Left ventricle myocardium superior (tissue), 1 donor: Measurements from ENCODE around the gene ARHGAP15. TPM values are rescaled to one million over a fixed set of nuclear protein-coding genes. Genes with fewer than 3 reads are reported as not detected.

Experiments used
- ATAC-seq: fragments of 200-7000 bp; cut with Tn5 transposase; one replicate; pipeline ENCODE4 v1.9.1; 2020; ENCODE audit warnings: mild to moderate bottlenecking, moderate library complexity
- DNase-seq: peaks from one replicate; pipeline ENCODE4 v3.0.0-alpha.2; 2020
- intact Hi-C: fragments of 100-400 bp; cut with micrococcal nuclease; formaldehyde crosslinking; loops from one replicate; pipeline ENCODE4 v1.11.0; 2022
- total RNA-seq: library from RNA; stranded (reverse); fragmentation: NEBNext Ultra II Directional; extraction: Animal tissue kit (Norgen Biotek cat#: 25700); gene quantifications from one replicate; pipeline ENCODE4 v1.2.1, GENCODE V29; 2021
- donor health status: DM: no; HTN: yes; CAD: no; lungs with severe emphysema.

Gene ARHGAP15
- total RNA-seq, 1 donor from 2014 or later: 4.2 TPM

DNA sequence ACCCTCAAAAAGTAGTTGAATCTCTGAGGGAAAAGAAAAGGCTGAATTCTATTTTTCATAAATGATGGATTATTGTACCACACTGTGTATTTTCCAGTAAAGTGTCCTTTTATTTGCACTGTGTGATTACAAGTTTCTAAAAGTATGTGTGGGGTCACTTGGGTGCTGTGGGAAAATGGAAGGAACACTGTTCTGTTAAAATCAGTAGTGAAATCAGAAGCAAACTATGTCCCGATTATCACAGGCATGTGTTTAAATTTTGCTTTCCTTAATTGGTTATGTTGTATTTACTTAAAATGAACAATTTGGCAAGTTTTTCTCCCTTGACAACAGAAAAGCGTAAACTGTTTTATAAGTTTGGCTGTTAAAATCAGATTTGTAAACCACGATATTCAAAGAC lies 353.1 kb downstream of the ARHGAP15 start:
- ATAC-seq (peak; percentile 85), DNase-seq (no peak)
- intact Hi-C loops: no loop called here

DNA sequence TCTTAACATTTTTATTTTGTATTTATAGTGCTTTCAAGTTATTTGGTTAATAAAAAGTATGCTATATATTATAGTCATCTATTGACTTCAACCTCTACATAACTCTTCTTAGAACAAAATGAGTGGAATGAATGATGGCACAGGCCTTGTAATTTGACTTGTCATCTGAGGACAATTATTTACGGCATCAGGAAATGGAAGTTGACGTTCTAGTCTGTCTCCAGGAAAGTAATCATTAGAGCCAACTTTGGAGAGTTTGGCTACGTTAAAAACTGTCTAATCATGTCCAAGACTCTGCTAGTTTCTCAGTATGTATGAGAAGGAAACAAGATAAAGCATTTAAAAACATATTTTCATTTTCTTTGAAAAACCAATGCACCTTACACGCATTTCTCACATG lies 353.6 kb downstream of the ARHGAP15 start:
- intact Hi-C loops: no loop called here
- ATAC-seq: peak; percentile 72

DNA sequence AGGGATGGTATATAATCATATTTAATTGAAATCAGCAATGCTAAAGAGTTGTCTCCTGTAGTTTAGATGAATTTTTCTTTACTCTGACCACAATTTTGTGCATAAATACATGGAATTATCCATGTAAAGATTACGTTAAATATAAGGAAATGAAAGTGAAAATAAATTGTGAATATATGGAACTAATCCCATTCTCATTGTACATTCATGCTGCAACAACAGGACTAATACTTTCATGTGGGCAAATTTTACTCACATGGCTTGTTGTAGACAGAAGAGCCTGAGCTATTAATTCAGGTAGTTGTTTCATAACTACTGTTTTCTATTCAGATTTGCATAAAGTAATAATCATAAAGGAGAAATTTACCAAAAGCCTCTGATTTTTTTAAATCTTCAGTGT lies 357.8 kb downstream of the ARHGAP15 start:
- no peak for DNase-seq
- intact Hi-C loops: no loop called here
- no peak for ATAC-seq

More for the DNA sequence above, 353.6 kb downstream of the ARHGAP15 start:
- DNase-seq: no peak

DNA sequence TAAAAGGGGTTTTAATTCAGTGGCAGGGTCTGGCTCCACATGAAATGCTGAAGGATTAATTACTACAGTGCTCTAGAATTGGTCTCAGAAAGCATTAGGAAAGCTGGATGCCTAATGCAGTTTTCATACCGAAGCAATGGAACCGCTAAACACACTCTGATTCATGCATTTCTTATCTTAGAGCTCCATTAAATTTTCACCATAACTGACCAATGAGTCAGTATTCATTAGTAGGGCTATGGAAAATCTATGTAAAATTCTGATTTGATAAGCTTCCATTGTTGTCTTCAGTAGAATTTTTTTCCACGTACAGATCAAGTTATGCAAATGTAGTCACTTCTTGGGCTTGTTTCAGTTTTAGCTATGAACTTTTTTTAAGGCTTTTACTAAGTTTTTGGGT lies 359.9 kb downstream of the ARHGAP15 start:
- DNase-seq: no peak
- no peak for ATAC-seq
- intact Hi-C loops: no loop called here

DNA sequence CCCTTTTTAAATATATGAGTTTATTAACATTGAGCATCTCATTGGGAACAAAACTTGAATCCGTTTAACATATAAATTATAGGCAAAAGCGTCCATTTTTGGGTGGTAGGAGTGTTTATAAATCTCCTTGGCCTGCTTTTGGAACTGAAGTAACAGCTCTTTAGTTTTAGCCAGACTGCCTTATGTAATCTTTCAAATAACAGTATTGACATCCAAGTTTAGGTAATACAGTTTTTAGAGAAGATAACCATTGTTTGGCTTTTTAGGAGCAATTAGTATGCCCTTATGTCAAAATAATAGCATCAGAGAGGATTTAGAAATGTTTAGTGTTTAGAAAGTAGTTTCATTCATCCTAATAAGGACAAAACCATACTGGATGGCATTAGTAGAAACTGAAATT lies 361.9 kb downstream of the ARHGAP15 start:
- DNase-seq (no peak), ATAC-seq (no peak)
- intact Hi-C loops: no loop called here

DNA sequence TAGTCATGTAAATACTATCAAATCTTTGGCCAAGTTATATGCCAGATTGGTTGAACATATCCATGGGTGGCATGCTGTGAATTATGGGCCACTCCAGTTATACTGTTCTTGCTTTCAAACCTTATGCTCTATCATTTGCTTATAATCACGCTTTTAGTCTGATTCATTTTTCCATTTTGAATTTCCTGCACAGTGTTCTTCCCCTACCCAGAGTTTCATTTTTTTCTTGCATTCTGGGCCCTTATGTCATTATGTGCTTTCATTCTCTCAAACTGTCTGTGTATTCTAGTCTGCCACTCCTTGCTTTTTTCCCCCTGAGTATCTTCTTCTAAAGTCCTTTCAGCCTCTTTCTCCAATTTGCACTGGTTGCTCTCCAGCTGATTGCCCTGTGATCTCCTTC lies 364.1 kb downstream of the ARHGAP15 start:
- DNase-seq: no peak
- ATAC-seq: no peak
- intact Hi-C loops: no loop called here

DNA sequence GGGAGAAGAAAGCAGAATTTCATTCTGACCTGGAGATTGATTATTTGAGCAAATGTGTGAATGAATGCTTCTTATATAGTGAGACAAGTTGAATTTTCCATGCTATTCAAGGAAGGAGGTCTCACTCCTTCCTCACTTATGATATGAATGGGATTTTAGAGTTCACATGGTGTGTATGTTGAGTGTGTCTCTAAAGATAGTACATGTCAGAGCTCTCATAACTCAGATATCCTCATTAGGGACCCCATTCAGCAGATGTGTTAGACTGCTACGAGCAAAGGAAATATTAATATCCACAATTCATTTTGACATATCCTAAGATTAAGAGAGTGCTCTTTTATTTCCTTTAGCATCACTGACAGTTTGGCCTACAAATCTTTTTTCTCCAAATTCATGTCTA lies 368.5 kb downstream of the ARHGAP15 start:
- ATAC-seq (no peak), DNase-seq (no peak)
- intact Hi-C loops: no loop called here

DNA sequence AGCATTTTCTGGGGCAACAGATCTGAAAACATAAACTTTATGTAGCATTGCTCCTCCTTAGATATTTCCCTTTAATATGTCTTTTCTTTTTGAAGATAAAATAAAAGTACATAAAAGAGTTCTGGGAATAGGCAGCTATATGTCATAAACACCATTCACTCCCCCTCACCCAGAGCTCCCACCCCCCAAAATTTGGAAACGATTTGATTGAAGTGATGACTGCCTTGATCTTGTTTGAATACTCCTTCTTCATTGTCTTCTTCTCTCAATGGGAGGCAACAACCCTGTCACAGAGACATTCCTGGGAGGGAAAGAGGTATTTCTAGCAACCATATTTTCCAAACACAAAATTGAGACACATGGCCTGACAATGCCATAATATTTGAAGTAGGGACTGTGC lies 369.3 kb downstream of the ARHGAP15 start:
- no peak for DNase-seq
- ATAC-seq: no peak
- intact Hi-C loops: no loop called here

DNA sequence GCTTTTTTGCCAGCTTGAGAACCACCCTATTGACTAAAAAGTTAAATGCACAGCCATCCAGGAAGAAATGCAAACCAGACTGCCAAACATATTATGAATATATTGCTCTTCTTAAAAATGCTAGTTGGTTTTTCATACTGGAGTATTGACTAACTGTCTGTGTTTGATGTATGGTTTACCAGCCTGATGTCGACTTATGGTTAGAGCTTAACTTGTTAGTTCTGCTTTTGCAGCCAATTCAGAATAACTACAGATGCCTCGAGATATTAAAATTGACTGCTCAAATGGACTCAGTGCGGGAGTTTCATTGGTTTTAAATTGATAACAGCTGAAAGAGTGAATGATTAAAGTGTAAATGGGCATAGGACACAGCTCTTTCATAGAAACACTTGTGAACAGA lies 369.8 kb downstream of the ARHGAP15 start:
- no peak for ATAC-seq
- intact Hi-C loops: no loop called here
- DNase-seq: no peak

DNA sequence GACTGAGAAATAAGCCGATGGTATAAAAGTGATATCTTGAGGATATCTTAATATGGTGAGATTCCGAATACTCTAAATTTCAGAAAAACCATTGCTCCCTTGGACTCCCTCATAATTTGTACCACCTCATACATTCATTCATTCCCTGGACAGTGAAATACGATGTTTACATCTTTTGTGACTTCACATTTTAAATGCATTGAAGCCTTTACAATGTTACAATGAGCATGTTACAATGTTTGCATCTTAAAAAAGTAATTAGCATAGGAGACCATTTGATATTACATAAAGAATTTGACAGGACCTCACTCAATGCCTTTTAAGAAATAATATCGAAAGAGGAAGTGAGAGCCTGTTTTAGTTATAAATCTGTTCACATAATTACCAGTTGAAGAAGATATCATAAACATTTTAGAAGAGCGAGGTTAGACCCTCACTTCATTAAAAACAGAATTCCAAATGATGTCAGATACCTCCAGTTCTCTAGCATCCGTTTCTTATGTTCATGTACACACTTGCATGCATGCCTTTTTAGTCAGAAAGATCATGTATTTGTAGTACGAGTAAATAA lies 372.0 kb downstream of the ARHGAP15 start:
- DNase-seq: no peak
- intact Hi-C loops: no loop called here
- no peak for ATAC-seq

DNA sequence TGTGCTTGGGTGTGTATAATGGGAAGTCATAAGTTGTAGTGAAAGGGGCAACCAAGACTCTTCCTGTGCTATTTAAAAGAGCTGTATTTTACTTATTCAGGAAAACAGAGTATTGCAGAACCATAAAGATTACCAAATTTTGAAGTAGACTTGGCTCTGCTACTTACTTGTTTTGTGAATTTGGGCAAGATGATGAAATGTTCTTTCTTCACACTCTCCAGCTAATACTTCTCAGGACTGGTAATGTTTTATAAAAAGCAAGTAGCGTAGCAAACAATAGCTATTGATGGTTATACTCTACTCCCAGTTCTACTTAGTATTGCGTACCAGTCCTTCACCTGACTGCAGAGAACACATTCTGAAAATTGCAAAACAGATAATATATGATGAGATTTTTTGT lies 374.1 kb downstream of the ARHGAP15 start:
- peak; percentile 32 for ATAC-seq
- intact Hi-C loops: no loop called here
- DNase-seq: no peak

DNA sequence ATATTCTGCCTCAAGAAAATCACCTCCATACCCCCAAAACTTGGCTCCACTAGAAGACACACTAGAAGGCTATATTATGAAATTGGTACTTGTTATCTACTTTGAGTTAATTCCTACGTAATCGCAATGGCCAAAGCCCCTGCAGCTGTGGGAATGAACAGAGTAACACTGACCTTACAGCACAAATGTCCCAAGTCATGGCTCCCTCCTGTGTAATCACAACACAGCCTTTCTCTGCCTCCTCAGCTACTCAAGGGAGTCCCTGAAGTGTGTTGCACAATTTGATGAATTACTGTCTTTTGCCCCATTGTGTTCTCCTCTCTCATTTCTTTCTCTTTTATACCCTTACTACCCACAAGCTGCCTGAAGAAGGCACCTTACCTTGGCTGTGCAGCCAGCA lies 375.2 kb downstream of the ARHGAP15 start:
- ATAC-seq (peak; percentile 63), DNase-seq (no peak)
- intact Hi-C loops: no loop called here

DNA sequence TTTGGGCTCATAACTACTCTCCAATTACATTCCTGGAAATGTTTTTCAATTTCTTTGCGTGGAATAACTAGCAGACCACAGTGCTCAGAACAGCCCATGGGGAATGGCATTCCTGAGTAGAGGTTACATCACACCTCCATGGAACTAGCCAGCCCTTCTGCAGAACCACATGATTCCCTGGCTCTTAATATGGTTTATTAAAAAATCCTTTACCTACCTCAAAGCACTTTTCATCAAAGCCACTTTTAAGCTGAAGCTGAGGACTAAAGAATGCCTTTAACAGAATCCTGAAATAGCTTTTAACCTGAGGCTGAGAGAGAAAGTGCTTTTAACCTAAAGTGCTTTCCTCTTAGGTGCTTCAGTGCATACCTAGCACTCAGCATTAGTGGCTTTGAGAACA lies 376.3 kb downstream of the ARHGAP15 start:
- intact Hi-C loops: no loop called here
- DNase-seq: no peak
- no peak for ATAC-seq

DNA sequence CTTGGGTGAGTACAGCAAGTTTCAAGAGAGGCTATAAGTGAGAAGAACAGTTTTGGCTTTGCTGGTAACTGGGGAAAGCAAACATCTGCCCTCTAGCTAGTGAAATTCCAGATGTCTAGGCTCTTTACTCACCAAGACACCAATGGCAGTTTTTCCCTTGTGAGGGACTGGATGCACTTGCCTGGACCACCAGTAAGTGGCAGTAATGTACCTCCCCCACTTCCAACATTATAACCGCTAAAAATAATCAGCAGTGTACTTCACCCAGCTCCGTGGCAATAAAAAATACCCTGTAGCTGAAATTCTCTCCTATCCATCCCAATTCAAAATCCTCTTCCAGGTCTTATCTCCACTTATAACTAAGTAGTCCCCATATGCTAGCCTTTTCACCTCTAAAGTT lies 383.9 kb downstream of the ARHGAP15 start:
- ATAC-seq (peak; percentile 83), DNase-seq (peak; percentile 19)
- intact Hi-C loops: no loop called here

DNA sequence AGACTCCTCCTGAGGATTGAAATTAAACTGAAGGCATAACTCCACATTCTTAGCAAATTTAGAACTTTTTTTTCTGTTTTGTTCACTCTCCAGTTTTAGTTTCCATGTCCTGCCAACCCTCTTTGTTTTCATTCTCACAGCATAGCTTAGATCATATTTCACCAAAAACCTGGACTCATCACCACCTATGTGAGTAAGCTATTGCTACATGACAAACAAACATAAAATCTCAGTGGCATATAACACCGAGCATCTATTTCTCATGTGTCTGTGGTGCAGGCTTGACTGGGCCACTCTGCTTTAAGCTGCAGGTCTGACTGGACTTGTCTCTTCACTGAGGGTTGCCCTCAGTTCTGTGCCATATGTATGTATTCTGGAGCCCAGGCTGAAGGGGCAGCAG lies 385.2 kb downstream of the ARHGAP15 start:
- ATAC-seq: no peak
- intact Hi-C loops: no loop called here
- DNase-seq: no peak

DNA sequence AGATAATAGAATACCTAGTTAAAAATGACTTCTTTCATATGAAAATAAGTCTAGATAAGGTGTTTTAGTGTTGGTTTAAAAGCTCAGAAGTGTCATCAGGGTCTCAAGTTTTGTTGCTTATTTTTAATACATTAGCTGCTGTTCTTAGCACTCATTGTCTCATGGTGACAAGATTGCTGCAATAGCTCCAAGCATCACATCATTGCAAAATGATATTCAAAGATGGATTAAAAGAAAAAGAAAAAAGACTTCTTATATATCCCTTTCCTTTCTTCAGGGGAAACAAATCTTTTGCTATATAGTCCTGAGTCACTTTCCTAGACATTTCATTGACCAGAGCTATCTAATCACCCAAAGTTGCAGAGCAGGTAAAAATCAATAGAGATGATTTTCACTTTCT lies 386.1 kb downstream of the ARHGAP15 start:
- intact Hi-C loops: no loop called here
- DNase-seq: no peak
- no peak for ATAC-seq

DNA sequence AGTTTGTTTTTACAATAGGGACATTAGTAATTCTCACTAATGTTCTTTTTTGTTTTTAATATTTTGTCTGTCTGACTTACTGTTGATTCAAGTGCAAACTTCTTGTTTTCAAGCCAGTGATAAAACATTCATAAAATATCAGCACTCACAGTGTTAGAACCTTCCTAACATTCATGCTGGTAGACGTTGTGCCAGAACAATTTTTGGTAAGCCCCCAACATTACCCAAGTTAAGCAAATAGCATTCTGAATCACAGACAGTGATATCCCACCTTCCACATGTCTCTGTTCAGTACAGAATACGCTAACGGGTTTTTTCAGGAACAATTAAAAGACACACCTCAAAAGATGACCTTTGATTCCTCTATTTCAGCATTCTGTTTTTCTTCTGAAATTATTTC lies 390.3 kb downstream of the ARHGAP15 start:
- DNase-seq (no peak), ATAC-seq (no peak)
- intact Hi-C loops: no loop called here

DNA sequence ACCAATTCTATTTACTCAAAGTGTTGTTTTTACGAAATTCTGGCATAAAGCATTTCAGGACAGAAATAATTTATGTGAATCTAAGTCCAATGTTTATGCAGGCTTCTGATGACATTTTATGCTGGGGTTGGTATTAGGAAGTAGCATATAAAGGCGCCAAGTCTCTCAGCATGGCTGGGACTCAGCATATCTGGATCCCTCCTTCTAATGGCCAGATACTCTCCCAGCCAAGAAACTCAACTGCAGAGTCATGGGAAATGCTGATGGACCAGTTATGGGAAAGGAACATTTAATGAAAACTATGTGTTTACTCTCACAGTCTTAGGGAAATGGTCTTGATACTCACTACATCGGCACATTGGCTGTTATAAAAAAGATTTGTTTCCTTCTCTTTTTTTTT lies 392.2 kb downstream of the ARHGAP15 start:
- ATAC-seq (peak; percentile 34), DNase-seq (no peak)
- intact Hi-C loops: no loop called here

DNA sequence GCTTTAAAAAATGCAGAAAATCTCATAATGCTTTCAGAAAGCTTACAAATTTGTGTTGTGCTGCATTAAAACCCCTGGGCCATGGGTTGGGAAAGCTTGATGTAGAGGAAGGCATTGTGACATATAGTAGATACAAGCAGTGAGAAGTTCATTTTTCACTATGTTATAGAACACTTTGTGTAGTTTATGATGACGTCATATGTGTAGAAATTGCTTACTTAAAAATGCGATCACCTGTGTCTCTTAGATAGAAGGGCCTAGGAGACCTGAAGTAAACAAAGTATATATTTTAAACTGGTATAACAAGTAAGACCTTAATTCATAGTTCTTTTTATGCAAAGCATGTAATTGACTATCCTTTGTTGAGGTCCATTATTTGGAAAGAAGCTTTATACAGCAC lies 393.5 kb downstream of the ARHGAP15 start:
- no peak for DNase-seq
- ATAC-seq: no peak
- intact Hi-C loops: no loop called here

DNA sequence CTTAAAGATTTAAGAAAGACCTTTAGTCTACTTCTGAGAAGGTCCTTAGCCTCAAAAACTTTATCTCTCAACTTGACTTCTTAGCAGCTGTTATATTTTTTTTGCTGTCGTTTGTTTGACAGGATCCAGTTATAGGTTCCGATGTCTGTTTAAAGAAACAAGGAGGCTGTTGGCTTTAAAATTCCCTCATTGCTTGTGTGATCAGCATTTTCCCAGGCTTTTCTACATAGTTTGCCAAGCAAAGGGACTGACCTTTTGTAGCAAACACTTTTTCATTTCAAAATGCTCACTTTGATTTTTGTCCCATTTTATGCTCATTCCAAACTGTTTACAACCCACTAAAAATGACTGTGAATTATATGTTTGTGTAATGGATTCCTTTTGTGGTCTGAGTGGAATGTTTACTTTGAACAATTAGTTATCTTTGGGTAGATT lies 394.9 kb downstream of the ARHGAP15 start:
- ATAC-seq (peak; percentile 57), DNase-seq (no peak)
- intact Hi-C loops: no loop called here

DNA sequence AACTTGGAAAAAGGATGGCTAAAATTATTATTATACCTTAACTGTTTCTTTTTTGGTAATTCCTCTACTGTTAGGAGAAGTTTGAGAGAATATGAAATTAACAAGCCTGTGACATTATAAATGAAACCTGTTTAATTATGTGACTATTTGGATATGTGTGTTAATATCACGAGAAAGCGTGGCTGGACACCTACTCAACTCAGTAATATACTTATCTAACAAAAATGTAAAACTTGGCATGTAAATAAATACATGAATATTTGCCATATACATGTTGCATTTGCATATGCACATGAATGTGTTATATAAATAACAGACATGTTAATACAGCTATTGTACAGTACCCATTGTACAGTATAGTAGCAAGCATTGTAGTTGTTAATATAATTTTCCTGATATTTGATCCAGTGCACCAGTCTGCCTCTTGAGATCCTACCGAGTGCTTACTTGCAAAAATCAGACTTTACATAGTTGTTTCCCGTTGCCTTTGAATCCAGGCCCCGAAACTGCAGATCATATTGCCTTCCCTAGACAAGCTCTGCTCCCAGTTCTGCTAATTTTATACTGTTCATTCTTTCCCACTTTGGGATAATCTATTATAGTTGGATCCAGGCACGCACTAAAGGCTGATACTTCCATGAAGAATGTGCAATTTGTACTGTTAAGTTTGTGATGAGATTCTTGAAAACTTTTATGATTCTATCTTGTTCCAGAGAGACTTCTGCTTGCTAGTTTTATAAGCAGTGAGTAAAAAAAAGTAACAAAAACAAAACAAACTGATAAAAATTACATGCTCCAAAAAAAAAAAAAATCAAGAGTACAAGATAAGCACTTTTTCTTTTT lies 395.6 kb downstream of the ARHGAP15 start:
- peak; percentile 76 for ATAC-seq
- intact Hi-C loops: no loop called here
- DNase-seq: no peak
